ENCODE measurements around the gene KATNB1.

The KATNB1 gene

GRCh38 chr16:57756424-57757325 lies 21.1 kb downstream of the KATNB1 start:
- no peak for DNase-seq (ENCODE audit: low read depth)

GRCh38 chr16:57757326-57757786 lies 21.8 kb downstream of the KATNB1 start:
- peak; percentile 71 for DNase-seq (ENCODE audit: low read depth)

DNA sequence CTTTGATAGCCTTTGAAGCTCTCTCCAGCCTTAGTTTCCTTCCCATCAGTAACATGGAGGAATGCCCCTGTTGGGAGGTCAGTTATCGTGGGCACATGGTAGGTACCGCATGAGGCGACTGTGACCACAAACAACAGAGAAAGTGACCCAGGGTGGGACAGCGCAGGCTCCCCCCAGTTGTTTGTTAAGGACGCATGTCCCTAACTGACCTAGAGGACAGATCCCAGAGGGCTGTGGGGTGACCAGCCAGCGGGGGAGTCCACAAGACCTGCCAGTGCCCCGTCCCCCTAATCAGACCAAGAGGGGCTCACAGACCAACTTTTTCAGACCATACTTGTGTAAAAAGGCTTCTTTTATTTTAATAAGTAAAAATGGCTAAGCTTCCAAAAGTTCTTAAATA lies 22.3 kb downstream of the KATNB1 start:
- DNase-seq (ENCODE audit: low read depth) = no peak

DNA sequence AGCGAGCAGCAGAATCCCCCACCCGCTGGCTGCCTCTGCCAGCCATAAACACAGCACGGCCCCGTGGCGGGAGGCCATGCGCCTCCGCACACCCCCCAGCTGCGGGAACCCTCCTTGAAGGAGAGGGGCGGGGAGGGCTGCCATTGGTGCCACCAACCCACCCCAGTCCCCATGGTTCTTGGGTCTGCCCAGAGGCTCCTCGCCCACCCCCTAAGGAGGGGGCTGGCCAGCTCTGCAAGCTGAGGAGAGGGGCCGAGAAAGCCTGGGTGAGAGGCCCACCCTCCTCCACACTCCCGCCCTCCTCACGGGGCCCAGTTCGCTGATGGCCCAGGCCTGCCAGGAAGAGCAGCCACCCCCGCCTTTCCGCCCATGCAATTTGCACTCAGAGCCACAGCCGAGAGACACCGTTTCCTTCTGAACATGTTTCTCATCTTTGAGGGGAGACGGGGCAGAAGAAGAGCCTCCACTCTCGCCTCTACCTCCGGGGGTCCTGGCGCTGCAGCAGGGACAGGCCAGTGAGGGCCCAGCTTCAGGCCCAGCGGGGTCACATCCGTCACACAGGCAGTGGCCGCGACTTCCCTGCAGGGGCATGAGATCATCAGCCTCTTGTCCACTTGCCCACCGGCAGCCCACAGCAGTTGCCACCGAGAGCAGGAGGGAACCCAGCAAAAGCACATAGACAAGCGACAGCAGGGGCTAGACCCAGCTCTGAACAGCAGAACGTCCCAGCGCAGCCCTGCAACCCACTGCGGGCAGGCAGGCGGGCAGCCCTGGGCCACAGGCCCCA lies 23.0 kb downstream of the KATNB1 start:
- no peak for DNase-seq (ENCODE audit: low read depth)

- no peak for DNase-seq (ENCODE audit: low read depth)
Observed at GRCh38 chr16:57759131-57759530, 23.6 kb downstream of the KATNB1 start.

- no peak for DNase-seq (ENCODE audit: low read depth)
Observed at GRCh38 chr16:57759541-57760356, 24.2 kb downstream of the KATNB1 start.

DNA sequence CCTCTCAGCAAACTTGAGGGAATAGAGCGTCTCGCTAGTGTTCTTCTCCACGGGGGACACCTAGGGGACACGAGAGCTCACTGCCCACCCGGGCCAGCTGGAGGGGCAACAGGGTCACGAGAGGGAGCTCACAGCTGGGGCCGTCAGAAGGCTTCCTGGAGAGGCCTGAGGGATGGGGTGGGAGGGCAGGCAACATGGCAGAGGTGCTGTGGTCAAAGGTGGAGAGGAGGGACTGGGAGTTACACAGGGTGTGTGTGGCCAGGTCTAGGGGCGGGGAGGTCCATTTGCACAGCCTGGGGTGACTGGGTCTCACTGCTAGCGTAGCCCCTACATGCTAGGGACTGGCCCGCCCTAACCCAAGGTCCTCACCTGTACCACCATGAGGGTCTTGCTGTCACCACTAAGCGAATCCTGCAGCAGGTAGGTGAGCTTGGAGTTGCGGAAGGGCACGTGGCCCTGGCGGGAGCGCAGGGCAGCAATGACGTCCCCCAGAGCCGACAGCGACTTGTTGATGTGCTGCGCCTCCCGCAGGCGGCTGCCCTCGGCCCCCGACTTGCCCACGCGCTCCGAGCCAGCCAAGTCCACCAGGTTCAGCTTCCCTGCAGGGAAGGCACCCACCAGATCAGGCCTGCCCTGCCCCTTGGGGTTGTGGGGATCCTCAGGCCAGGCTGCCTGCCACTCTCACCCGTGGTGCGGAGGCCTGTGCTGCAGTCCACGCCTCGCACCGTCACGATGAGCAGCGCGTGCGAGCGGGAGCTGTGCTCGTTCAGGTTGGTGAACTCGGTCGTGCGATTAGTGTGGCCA lies 25.0 kb downstream of the KATNB1 start:
- DNase-seq (ENCODE audit: low read depth) = no peak

- no peak for DNase-seq (ENCODE audit: low read depth)
Observed at GRCh38 chr16:57761301-57761700, 25.7 kb downstream of the KATNB1 start.

- no peak for DNase-seq (ENCODE audit: low read depth)
Observed at GRCh38 chr16:57761957-57762356, 26.4 kb downstream of the KATNB1 start.

- DNase-seq (ENCODE audit: low read depth) = no peak
Observed at GRCh38 chr16:57762365-57763040, 26.9 kb downstream of the KATNB1 start.

GRCh38 chr16:57763285-57764005 lies 27.9 kb downstream of the KATNB1 start:
- DNase-seq (ENCODE audit: low read depth) = no peak

DNA sequence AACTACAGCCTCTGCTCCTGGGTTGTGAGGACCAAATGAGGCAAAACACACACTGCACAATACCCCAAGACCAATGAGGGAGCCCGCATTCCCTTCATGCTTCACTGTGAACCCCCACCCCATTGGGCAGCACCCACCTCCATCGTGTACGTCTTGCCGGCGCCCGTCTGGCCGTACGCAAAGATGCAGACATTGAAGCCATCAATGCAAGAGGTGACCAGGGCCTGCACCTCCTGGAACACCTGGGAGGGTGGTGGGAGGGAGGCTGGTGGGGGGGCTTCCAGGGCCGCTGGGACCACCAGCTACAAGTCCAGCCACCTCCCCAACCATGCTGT lies 28.4 kb downstream of the KATNB1 start:
- DNase-seq (ENCODE audit: low read depth) = no peak

- no peak for DNase-seq (ENCODE audit: low read depth)
Observed at GRCh38 chr16:57764341-57765159, 29.0 kb downstream of the KATNB1 start.

- DNase-seq (ENCODE audit: low read depth) = no peak
Observed at GRCh38 chr16:57765160-57765728, 29.7 kb downstream of the KATNB1 start.

- DNase-seq (ENCODE audit: low read depth) = no peak
Observed at GRCh38 chr16:57766714-57767348, 31.3 kb downstream of the KATNB1 start.

- no peak for DNase-seq (ENCODE audit: low read depth)
Observed at GRCh38 chr16:57769541-57770145, 34.1 kb downstream of the KATNB1 start.

DNA sequence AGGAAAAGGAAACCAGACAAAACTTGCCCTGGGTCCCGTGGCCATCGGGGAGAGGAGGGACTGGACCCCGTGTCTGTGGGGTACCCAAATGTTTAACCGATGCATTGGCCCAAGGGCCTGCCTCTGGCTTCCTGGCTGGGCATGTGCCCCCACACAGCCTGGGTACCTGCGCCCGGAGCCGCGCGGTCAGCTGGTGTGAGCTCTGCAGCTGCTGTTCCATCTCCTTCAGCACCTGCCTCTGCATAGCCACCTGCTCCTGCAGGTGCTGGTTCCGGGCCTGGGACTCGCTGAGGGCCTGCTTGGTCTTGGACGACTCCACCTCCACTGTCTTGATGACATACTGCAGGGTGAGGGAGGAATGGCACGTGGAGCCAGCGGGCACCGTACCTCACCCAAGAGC lies 34.8 kb downstream of the KATNB1 start:
- no peak for DNase-seq (ENCODE audit: low read depth)
